Lower leg skin (tissue), 4 donors: Measurements from ENCODE around the gene XYLT1. TPM values are rescaled to one million over a fixed set of nuclear protein-coding genes. Genes with fewer than 3 reads are reported as not detected.

ENCODE experiments used
- DNase-seq, 2 donors: peaks; one replicate each; pipeline ENCODE4 v3.0.0-alpha.2; 2019; ENCODE audit warnings: low spot score in 2 of 2
- H3K4me3 ChIP-seq: fragments of 200-600 bp; sonication (generic); 2 replicates; pipeline ENCODE4 v1.5.1; 2017; ENCODE audit warnings: mild to moderate bottlenecking, low read depth; ENCODE audit not compliant: poor library complexity, severe bottlenecking
- CTCF ChIP-seq, 3 donors: fragments of 450-650 bp; IDR thresholded peaks; one replicate each; pipeline ENCODE4 v1.5.1; 2016; ENCODE audit warnings: antibody characterized with exemption in 3 of 3, mild to moderate bottlenecking in 3 of 3, moderate library complexity in 2 of 3
- POLR2A ChIP-seq, 2 donors: fragments of 450-650 bp; IDR thresholded peaks; one replicate each; pipeline ENCODE4 v1.6.1; 2016 to 2017; ENCODE audit warnings: antibody characterized with exemption in 2 of 2, mild to moderate bottlenecking in 1 of 2, moderate library complexity in 1 of 2
- WGBS, 2 donors: methylation state at CpG; one replicate each; pipeline ENCODE4 v1.1.5; 2018; 5-methylcytosine and 5-hydroxymethylcytosine counted together
- intact Hi-C: fragments of 100-400 bp; cut with DNase I; formaldehyde crosslinking; loops from one replicate; pipeline ENCODE4 v1.15.0; 2023; ENCODE audit warnings: low total_unique reads
- total RNA-seq, 4 donors: library from RNA; depleted of rRNA; stranded (reverse); fragments of >200 nt; gene quantifications; one replicate each; pipeline ENCODE4 v1.1.0, GENCODE V29; 2016

The XYLT1 gene
- total RNA-seq, 4 donors from 2014 or later: 17.2 to 20.3 (median 19.7) TPM

DNA sequence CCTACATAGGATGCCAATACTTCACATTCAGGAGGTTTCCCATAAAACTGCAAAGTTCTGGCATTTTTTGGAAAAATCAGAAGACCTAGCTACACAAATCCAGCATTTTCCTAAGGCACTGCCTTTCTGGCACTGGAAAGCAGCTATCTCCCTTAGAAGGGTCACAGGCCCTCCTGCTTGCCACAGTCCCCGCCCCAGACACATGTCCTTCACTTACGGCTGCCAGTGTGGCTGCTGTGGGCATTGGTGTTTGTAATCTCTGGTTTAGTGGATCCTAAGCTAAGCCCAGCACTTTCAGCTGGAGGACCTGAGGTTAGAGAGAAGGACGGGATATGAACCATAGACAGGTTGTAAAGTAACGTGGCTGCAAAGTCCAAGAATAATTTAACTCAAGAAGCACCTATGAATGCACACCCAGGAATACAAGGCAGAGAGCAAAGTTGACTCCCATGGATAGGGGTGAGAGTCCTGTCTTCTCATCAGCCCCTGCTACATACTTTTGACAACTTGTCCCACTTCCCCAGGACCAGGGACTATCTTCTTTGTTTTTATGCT, 100.0 kb downstream of the XYLT1 start:
- DNase-seq: no peak
- TF ChIP-seq CTCF (IDR thresholded peaks at IDR 0.05) (no peak), POLR2A (IDR thresholded peaks at IDR 0.05) (no peak)
- no peak overlapping the region for H3K4me3 ChIP-seq
- intact Hi-C loops: no loop called here
- WGBS, 2 donors: 65 to 76% methylated on average over 4 of the region's 4 CpGs

- TF ChIP-seq POLR2A (IDR thresholded peaks at IDR 0.05) (no peak), CTCF (IDR thresholded peaks at IDR 0.05) (no peak)
- intact Hi-C loops: no loop called here
- H3K4me3 ChIP-seq: no peak overlapping the region
- DNase-seq: no peak
- WGBS, 2 donors: 78 to 80% methylated on average over 13 of the region's 13 CpGs
These were observed 100.5 kb downstream of the XYLT1 start for GRCh38 chr16:17370223-17370707.

GRCh38 chr16:17369421-17370222, 101.1 kb downstream of the XYLT1 start:
- WGBS, 2 donors: 64 to 65% methylated on average over 14 of the region's 14 CpGs
- DNase-seq: peak in 1 of 2 donors; percentile 56
- intact Hi-C loops: no loop called here
- TF ChIP-seq POLR2A (IDR thresholded peaks at IDR 0.05) (no peak), CTCF (IDR thresholded peaks at IDR 0.05) (no peak)
- H3K4me3 ChIP-seq: no peak overlapping the region

GRCh38 chr16:17368951-17369350, 101.8 kb downstream of the XYLT1 start:
- no peak for DNase-seq
- H3K4me3 ChIP-seq: no peak overlapping the region
- intact Hi-C loops: no loop called here
- TF ChIP-seq CTCF (IDR thresholded peaks at IDR 0.05) (no peak), POLR2A (IDR thresholded peaks at IDR 0.05) (no peak)
- WGBS, 2 donors: 83 to 88% methylated on average over 5 of the region's 5 CpGs

DNA sequence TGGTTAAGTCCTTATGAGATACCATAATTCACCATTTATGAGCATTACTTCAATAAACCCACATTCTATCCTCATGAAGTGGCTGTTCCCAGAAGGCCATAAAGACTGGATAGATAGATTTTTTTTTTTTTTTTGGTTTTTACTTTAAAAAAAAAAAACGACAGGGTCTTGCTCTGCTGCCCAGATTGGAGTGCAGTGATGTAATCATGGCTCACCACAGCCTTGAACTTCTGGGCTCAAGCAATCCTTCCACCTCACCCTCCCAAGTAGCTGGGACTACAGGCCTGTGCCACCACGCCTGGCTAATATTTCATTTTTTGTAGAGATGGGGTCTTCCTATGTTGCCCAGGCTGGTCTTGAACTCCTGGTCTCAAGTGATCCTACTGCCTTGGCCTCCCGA, 102.3 kb downstream of the XYLT1 start:
- intact Hi-C loops: no loop called here
- WGBS, 2 donors: 75 to 83% methylated on average over 3 of the region's 3 CpGs
- no peak for DNase-seq
- no peak overlapping the region for H3K4me3 ChIP-seq
- TF ChIP-seq CTCF (IDR thresholded peaks at IDR 0.05) (no peak), POLR2A (IDR thresholded peaks at IDR 0.05) (no peak)
